NCI-H2196 (cell line): Measurements from ENCODE around the gene EDA.
"Not testable (repeated sequence)": the region's sequence is repeated elsewhere in the genome, so short reads cannot be mapped to it uniquely, and the experiment has no call there.

ENCODE experiments used
- DNase-seq: peaks from one replicate; lab custom pipeline; 2025; ENCODE audit not compliant: unreplicated experiment; lab: John Stamatoyannopoulos, UW

Gene EDA

GRCh38 chrX:69741721-69742120, 125.8 kb downstream of the EDA start:
- DNase-seq = no peak

GRCh38 chrX:69746051-69746450, 130.1 kb downstream of the EDA start:
- no peak for DNase-seq

- no peak for DNase-seq
Observed at GRCh38 chrX:69748055-69748454, 132.1 kb downstream of the EDA start.

GRCh38 chrX:69759921-69760625, 144.2 kb downstream of the EDA start:
- no peak for DNase-seq

- no peak for DNase-seq
Observed at GRCh38 chrX:69761633-69762032, 145.7 kb downstream of the EDA start.

GRCh38 chrX:69762340-69762739, 146.4 kb downstream of the EDA start:
- no peak for DNase-seq

- no peak for DNase-seq
Observed at GRCh38 chrX:69793260-69793935, 177.5 kb downstream of the EDA start.

GRCh38 chrX:69795702-69796101, 179.8 kb downstream of the EDA start:
- DNase-seq = no peak

GRCh38 chrX:69807400-69807799, 191.5 kb downstream of the EDA start:
- no peak for DNase-seq

- no peak for DNase-seq
Observed at GRCh38 chrX:69808375-69808774, 192.5 kb downstream of the EDA start.

- DNase-seq = no peak
Observed at GRCh38 chrX:69813677-69814076, 197.8 kb downstream of the EDA start.

GRCh38 chrX:69815063-69815462, 199.2 kb downstream of the EDA start:
- no peak for DNase-seq

GRCh38 chrX:69815519-69815918, 199.6 kb downstream of the EDA start:
- DNase-seq = no peak

- no peak for DNase-seq
Observed at GRCh38 chrX:69844636-69845035, 228.7 kb downstream of the EDA start.

GRCh38 chrX:69859999-69860398, 244.1 kb downstream of the EDA start:
- DNase-seq = not testable (repeated sequence)

- DNase-seq = no peak
Observed at GRCh38 chrX:69876221-69876620, 260.3 kb downstream of the EDA start.

GRCh38 chrX:69884210-69884609, 268.3 kb downstream of the EDA start:
- DNase-seq = no peak

GRCh38 chrX:69896046-69896445, 280.1 kb downstream of the EDA start:
- DNase-seq = no peak

GRCh38 chrX:69900491-69900890, 284.6 kb downstream of the EDA start:
- DNase-seq = no peak

- no peak for DNase-seq
Observed at GRCh38 chrX:69906447-69906846, 290.5 kb downstream of the EDA start.

GRCh38 chrX:69914781-69915180, 298.9 kb downstream of the EDA start:
- no peak for DNase-seq

- DNase-seq = no peak
Observed at GRCh38 chrX:69919749-69920148, 303.8 kb downstream of the EDA start.

- DNase-seq = no peak
Observed at GRCh38 chrX:69932323-69932722, 316.4 kb downstream of the EDA start.
